Muscle of leg (tissue), 16 donors: ENCODE data around the gene CTSD. TPM values are rescaled to one million over a fixed set of nuclear protein-coding genes. Genes with fewer than 3 reads are reported as not detected.
A peak's percentile ranks its signal among the peaks of the same experiment; 100 is the strongest.
"Not testable (repeated sequence)": the region's sequence is repeated elsewhere in the genome, so short reads cannot be mapped to it uniquely, and the experiment has no call there.

Source experiments
- DNase-seq: peaks from one replicate; pipeline ENCODE4 v3.0.0; 2013
- H3K27ac ChIP-seq: one replicate; pipeline ENCODE4 v1.5.1; 2013; ENCODE audit warnings: mild to moderate bottlenecking, low read length, control low read depth
- H3K27me3 ChIP-seq: one replicate; pipeline ENCODE4 v1.6.1; 2013; ENCODE audit warnings: low read length; ENCODE audit not compliant: control insufficient read depth, insufficient read depth
- H3K36me3 ChIP-seq: one replicate; pipeline ENCODE4 v1.6.1; 2013; ENCODE audit warnings: low read length; ENCODE audit not compliant: control insufficient read depth, insufficient read depth
- H3K4me1 ChIP-seq: one replicate; pipeline ENCODE4 v1.6.1; 2013; ENCODE audit warnings: low read length; ENCODE audit not compliant: control insufficient read depth, insufficient read depth
- H3K4me3 ChIP-seq: one replicate; pipeline ENCODE4 v1.5.1; 2013; ENCODE audit warnings: low read length, control low read depth
- H3K9me3 ChIP-seq: replicated peaks from 2 replicates; pipeline ENCODE4 v1.6.1; 2013; ENCODE audit warnings: low read depth, low read length; ENCODE audit not compliant: control insufficient read depth
- WGBS: methylation state at CpG from one replicate; pipeline ENCODE4 v1.1.5; 2013; ENCODE audit warnings: missing lambda C conversion rate; ENCODE audit not compliant: insufficient coverage; 5-methylcytosine and 5-hydroxymethylcytosine counted together
- long read RNA-seq, 11 donors: transcript quantifications; one replicate each; lab custom pipeline, GENCODE V29; 2026
- polyA plus RNA-seq, 8 donors: library from polyadenylated mRNA; unstranded; fragments of 120-200 nt; gene quantifications; one replicate each; pipeline versions ENCODE4 v1.2.1 to v1.2.3, GENCODE V29; 2013; ENCODE audit warnings: inconsistent platforms in 1 of 8, low replicate concordance in 1 of 8; ENCODE audit not compliant: insufficient read length in 8 of 8, insufficient read depth in 1 of 8
- total RNA-seq: library from RNA; stranded (reverse); fragments of 120-200 nt; gene quantifications from one replicate; pipeline ENCODE4 v1.2.4, GENCODE V29; 2013

Gene CTSD
- total RNA-seq (56.9 TPM), polyA plus RNA-seq (100 to 1,000 TPM in 4 of 8 donors, 10 to 100 TPM in 4; 84.0 to 120 (median 95.9) TPM)
- long read RNA-seq, donor 1, transcript CTSD-201 (9 exons, 2,123 nt) = major isoform, 14 of 24 reads
- long read RNA-seq, donor 1, partial matches to known transcripts = 10 of 24 reads
- long read RNA-seq, donor 1, other reads (novel, unspliced or antisense) = 0 of 24 reads
- long read RNA-seq, donor 2, transcript CTSD-201 (9 exons, 2,123 nt) = major isoform, 9 of 10 reads
- long read RNA-seq, donor 2, partial matches to known transcripts = 0 of 10 reads
- long read RNA-seq, donor 2, other reads (novel, unspliced or antisense) = 0 of 10 reads
- long read RNA-seq, donor 3, transcript CTSD-201 (9 exons, 2,123 nt) = major isoform, 46 of 76 reads
- long read RNA-seq, donor 3, partial matches to known transcripts = 30 of 76 reads
- long read RNA-seq, donor 3, other reads (novel, unspliced or antisense) = 0 of 76 reads
- long read RNA-seq, donor 4, transcript CTSD-201 (9 exons, 2,123 nt) = major isoform, 36 of 52 reads
- long read RNA-seq, donor 4, partial matches to known transcripts = 15 of 52 reads
- long read RNA-seq, donor 4, other reads (novel, unspliced or antisense) = 0 of 52 reads
- long read RNA-seq, donor 5, transcript CTSD-201 (9 exons, 2,123 nt) = major isoform, 72 of 127 reads
- long read RNA-seq, donor 5, partial matches to known transcripts = 55 of 127 reads
- long read RNA-seq, donor 5, other reads (novel, unspliced or antisense) = 0 of 127 reads
- long read RNA-seq, donor 6, transcript CTSD-201 (9 exons, 2,123 nt) = major isoform, 50 of 102 reads
- long read RNA-seq, donor 6, partial matches to known transcripts = 48 of 102 reads
- long read RNA-seq, donor 6, other reads (novel, unspliced or antisense) = 0 of 102 reads
- long read RNA-seq, donor 7, transcript CTSD-201 (9 exons, 2,123 nt) = major isoform, 26 of 49 reads
- long read RNA-seq, donor 7, partial matches to known transcripts = 22 of 49 reads
- long read RNA-seq, donor 7, other reads (novel, unspliced or antisense) = 0 of 49 reads
- long read RNA-seq, donor 8, transcript CTSD-201 (9 exons, 2,123 nt) = major isoform, 13 of 19 reads
- long read RNA-seq, donor 8, partial matches to known transcripts = 5 of 19 reads
- long read RNA-seq, donor 8, other reads (novel, unspliced or antisense) = 0 of 19 reads
- long read RNA-seq, donor 9, transcript CTSD-201 (9 exons, 2,123 nt) = major isoform, 19 of 34 reads
- long read RNA-seq, donor 9, partial matches to known transcripts = 15 of 34 reads
- long read RNA-seq, donor 9, other reads (novel, unspliced or antisense) = 0 of 34 reads
- long read RNA-seq, donor 10, transcript CTSD-201 (9 exons, 2,123 nt) = major isoform, 27 of 27 reads
- long read RNA-seq, donor 10, partial matches to known transcripts = 0 of 27 reads
- long read RNA-seq, donor 10, other reads (novel, unspliced or antisense) = 0 of 27 reads
- long read RNA-seq, donor 11, transcript CTSD-201 (9 exons, 2,123 nt) = major isoform, 27 of 34 reads
- long read RNA-seq, donor 11, partial matches to known transcripts = 7 of 34 reads
- long read RNA-seq, donor 11, other reads (novel, unspliced or antisense) = 0 of 34 reads

DNA sequence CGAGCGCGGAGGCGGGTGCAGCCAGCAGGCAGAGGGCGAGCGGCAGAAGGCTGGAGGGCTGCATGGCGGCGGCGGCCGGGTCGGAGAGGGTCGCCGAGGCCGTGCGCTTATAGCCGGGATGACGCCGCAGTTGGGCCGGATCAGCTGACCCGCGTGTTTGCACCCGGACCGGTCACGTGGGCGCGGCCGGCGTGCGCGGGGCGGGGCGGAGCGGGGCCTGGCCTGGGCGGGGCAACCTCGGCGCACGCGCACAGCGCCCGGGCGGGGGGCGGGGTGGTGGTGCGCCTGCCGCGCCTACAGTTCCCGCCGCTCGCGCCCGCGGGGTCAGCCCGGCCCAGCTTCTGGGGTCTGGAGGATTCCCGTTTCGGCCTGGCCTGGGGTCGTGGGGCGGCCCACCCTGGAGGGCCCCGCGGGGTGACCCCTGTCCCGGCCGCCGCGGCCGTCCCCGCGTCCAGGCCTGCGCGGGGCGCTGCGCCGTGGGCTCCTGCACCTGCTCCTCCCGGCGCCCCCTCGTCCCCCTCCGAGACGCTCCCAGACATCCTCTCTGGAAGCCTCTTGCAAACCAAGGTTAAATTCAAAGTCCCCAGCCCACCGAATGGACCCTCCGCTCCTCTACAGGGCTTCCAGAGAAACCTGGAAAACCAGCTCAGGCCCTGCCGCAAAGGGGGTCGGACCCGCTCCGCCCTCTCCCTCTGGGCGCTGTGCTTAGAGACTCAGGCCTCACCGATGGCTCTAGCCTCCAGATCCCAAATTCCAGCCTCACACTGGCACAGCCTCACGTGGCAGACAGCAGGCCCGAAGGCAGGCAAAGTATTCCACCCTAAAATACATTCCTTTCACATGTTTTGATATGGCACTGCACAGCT, at the start of gene CTSD:
Gene CTSD, minus strand, starts transcription at position 132 of the 866 bp plus-strand sequence. Its CDS starts 68 bp downstream, at position 64.
- H3K4me3 ChIP-seq = peak within 1 kb of the TSS; percentile 60

DNA sequence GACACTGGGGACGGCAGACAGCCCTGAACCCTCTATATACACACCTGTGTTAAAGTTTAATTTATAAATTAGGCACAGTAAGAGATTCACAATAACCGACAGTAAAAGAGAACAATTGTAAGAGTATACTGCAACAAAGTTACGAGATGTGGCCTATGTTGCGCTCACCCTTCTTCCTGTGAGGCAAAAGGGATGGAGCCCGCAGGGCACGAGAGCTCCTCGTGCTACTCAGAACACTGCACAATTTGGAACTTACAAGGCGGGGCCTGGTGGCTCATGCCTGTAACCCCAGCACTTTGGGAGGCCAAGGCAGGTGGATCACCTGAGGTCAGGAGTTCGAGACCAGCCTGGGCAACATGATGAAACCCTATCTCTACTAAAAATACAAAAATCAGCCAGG, 49.6 kb upstream of the CTSD start:
- H3K27ac ChIP-seq, H3K9me3 ChIP-seq, H3K4me3 ChIP-seq, H3K4me1 ChIP-seq, H3K36me3 ChIP-seq, DNase-seq: not testable (repeated sequence)
- 94% methylated on average over 7 of the region's 9 CpGs for WGBS
- peaks cover 13% of the 10 kb centered on the region for H3K27me3 ChIP-seq

More for the DNA sequence above, at the start of gene CTSD:
- H3K9me3 ChIP-seq = no peaks in the 10 kb centered on the region
- no peaks in the 10 kb centered on the region for H3K27me3 ChIP-seq
- H3K4me1 ChIP-seq = peaks cover 38% of the 10 kb centered on the region
- peaks cover 13% of the 10 kb centered on the region for H3K36me3 ChIP-seq
- peak; percentile 90 for DNase-seq
- H3K27ac ChIP-seq = peak within 1 kb of the TSS; percentile 59
- 2% methylated on average over 85 of the region's 85 CpGs for WGBS

DNA sequence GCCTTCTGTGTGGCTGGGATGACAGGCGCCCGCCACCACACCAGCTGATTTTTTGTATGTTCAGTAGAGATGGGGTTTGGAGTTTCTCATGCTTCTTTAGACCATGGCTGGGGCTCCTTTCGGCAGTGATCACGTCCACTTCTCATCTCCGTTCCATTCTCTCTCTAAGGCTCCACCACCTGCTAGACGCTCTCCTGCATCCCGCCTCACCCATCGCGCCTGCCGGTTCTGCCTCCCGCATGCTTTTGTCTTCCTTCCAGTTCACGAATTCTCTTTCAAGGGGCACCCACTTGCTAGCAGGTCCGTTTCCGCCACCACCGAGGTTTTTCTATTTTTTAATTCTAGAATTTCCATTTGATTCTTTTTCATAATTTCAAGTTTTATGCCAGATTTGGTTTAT, 49.1 kb upstream of the CTSD start:
- H3K4me3 ChIP-seq = no peak overlapping the region
- 81% methylated on average over 12 of the region's 15 CpGs for WGBS
- no peaks in the 10 kb centered on the region for H3K36me3 ChIP-seq
- no peaks in the 10 kb centered on the region for H3K4me1 ChIP-seq
- no peak overlapping the region for H3K27ac ChIP-seq
- H3K9me3 ChIP-seq = peaks cover 3% of the 10 kb centered on the region
- DNase-seq = no peak
- peaks cover 13% of the 10 kb centered on the region for H3K27me3 ChIP-seq

DNA sequence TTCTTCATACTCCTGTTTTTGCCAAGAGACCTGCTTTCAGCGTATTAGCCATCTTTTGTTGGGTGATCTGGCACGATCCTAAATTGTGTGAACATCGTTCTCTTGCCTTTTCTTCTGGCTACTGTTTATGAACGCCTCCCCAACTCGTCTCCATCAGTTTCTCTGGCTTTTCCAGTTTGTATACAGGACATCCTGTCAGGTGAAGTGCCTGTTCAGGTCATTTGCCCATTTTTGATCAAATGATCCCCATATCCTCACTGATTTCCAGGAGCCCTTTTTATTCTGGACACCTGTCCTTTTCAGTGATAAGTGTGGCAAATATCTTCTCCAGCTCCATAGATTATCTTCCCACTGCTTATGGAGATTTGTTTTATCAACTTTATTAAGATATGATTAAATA, 48.5 kb upstream of the CTSD start:
- DNase-seq = no peak
- Histone ChIP-seq H3K9me3 (no peaks in the 10 kb centered on the region), H3K4me1 (no peaks in the 10 kb centered on the region), H3K27ac (no peak overlapping the region), H3K27me3 (peaks cover 11% of the 10 kb centered on the region), H3K36me3 (no peaks in the 10 kb centered on the region), H3K4me3 (no peak overlapping the region)
- WGBS = 90% methylated on average over 5 of the region's 5 CpGs

DNA sequence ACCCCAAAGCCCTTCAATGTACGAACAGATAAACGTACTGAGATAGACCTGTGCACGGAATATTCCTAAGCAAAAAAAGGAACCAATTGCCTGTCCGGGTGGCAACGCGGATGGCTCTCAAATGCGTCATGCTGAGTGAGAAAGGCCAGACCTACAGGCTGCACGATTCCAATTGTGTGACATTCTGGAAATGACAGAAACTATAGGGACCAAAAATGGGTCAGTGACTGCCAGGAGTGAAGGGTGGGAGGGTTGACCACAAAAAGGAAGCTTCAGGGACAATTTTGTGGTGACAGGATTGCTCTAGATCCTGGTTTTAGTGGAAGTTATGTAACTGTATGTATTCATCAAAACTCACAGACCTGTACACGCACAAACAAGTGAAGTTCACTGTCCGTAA, 47.0 kb upstream of the CTSD start:
- H3K9me3 ChIP-seq = no peaks in the 10 kb centered on the region
- DNase-seq = no peak
- H3K27ac ChIP-seq = no peak overlapping the region
- H3K36me3 ChIP-seq = no peaks in the 10 kb centered on the region
- H3K4me3 ChIP-seq = no peak overlapping the region
- peaks cover 13% of the 10 kb centered on the region for H3K27me3 ChIP-seq
- no peaks in the 10 kb centered on the region for H3K4me1 ChIP-seq
- WGBS = 79% methylated on average over 9 of the region's 10 CpGs

DNA sequence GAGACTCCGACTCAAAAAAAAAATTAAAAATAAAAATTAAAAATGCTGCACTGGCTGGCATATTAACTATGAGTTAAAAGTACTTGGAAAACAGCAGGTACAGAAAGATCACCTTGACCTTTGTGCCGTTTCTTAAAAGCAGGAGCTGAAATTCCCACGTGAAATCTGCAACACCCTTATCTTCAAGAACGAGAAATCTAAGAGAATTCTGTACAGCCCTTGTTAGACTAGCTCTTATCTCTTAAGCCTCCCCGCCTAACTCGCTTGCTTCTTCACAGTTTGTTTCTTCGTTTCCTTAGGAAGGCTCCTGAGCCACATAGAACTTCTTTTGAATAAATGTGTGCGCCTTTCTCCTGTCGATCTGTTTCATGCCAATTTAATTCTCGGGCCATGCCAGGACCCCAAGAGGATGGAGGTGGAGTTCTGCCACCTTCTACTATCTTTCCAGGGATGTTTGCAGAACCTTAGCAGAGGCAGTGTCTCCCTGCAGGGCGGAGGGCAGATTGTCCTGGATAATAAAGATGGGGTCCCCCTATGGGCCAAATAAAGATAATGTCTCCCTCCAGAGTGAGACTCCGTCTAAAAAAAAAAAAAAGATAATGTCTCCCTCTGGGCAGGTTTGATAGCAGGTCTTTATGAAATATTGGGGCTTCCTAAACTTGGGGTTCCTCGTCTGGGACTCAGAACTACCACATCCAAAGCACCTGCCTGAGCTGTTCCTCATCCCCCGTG, 43.7 kb upstream of the CTSD start:
- no peaks in the 10 kb centered on the region for H3K36me3 ChIP-seq
- H3K4me3 ChIP-seq = no peak overlapping the region
- WGBS = 77% methylated on average over 7 of the region's 14 CpGs
- H3K27ac ChIP-seq = no peak overlapping the region
- no peaks in the 10 kb centered on the region for H3K9me3 ChIP-seq
- DNase-seq = no peak
- H3K27me3 ChIP-seq = peaks cover 18% of the 10 kb centered on the region
- H3K4me1 ChIP-seq = no peaks in the 10 kb centered on the region

DNA sequence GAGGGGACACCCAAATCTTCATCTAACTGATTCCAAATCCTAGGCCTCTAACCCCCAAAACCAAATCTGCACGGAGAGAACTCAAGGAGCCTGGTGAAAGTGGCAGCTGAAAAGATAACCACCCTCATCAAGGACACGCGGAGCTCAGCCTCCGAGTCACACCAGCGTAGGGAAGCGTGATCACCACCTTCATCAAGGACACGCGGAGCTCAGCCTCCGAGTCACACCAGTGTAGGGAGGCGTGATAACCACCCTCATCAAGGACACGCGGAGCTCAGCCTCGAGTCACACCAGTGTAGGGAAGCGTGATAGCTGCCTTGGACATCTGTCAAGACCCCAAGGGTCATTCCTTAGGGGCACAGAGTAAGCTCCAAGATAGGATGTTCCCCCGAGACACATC, 41.8 kb upstream of the CTSD start:
- 91% methylated on average over 6 of the region's 15 CpGs for WGBS
- H3K4me1 ChIP-seq = no peaks in the 10 kb centered on the region
- no peak overlapping the region for H3K4me3 ChIP-seq
- no peak overlapping the region for H3K27ac ChIP-seq
- no peaks in the 10 kb centered on the region for H3K36me3 ChIP-seq
- peaks cover 11% of the 10 kb centered on the region for H3K27me3 ChIP-seq
- H3K9me3 ChIP-seq = no peaks in the 10 kb centered on the region
- no peak for DNase-seq

DNA sequence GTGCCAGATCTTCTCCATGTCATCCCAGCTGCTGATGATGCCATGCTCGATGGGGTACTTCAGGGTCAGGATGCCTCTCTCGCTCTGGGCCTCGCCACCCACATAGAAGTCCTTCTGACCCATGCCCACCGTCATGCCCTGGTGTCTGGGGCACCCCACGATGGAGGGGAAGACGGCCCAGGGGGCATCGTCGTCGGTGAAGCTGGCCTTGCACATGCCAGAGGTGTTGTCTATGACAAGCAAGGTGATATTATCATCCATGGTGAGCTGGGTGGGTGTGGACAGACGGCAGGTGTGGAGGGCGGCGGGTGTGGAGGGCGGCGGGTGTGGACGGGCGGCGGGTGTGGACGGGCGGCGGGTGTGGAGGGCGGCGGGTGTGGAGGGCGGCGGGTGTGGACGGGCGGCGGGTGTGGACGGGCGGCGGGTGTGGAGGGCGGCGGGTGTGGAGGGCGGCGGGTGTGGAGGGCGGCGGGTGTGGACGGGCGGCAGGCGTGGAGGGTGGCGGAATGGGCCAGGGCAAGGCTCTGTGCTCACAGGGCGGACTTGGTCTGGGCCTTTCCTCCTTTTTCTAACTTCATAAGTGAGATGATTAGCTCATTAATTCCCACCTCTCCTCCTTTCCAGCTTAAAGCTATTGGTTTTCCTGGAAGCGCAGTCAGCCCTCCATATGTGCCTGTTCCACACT, 40.2 kb upstream of the CTSD start:
- not testable (repeated sequence) for DNase-seq, H3K36me3 ChIP-seq, H3K9me3 ChIP-seq, H3K27me3 ChIP-seq, H3K27ac ChIP-seq, H3K4me1 ChIP-seq, H3K4me3 ChIP-seq
- WGBS = 91% methylated on average over 10 of the region's 42 CpGs
